Fibroblast of the aortic adventitia (primary cell): Measurements from ENCODE around the gene IL10. TPM values are rescaled to one million over a fixed set of nuclear protein-coding genes. Genes with fewer than 3 reads are reported as not detected.

Experiments
- DNase-seq: peaks from one replicate; pipeline ENCODE4 v3.0.0-alpha.2; 2010; ENCODE audit warnings: low read depth
- H3K4me3 ChIP-seq: 2 replicates; pipeline ENCODE4 v1.5.1; 2011; ENCODE audit warnings: low read depth, mild to moderate bottlenecking, control low read depth, low read length, moderate library complexity
- total RNA-seq: library from RNA; depleted of rRNA; stranded (reverse); fragments of >200 nt; gene quantifications from 2 replicates; pipeline ENCODE4 v1.2.3, GENCODE V29; 2012; ENCODE audit warnings: low replicate concordance
- TF ChIP-seq, protein P1 (sequence below): IDR thresholded peaks from 2 replicates; pipeline ENCODE4 v1.5.1; 2011; ENCODE audit warnings: mild to moderate bottlenecking, low read length, control low read depth, inconsistent platforms; ENCODE audit not compliant: insufficient read depth

The IL10 gene
- total RNA-seq, 1 donor: not detected

DNA sequence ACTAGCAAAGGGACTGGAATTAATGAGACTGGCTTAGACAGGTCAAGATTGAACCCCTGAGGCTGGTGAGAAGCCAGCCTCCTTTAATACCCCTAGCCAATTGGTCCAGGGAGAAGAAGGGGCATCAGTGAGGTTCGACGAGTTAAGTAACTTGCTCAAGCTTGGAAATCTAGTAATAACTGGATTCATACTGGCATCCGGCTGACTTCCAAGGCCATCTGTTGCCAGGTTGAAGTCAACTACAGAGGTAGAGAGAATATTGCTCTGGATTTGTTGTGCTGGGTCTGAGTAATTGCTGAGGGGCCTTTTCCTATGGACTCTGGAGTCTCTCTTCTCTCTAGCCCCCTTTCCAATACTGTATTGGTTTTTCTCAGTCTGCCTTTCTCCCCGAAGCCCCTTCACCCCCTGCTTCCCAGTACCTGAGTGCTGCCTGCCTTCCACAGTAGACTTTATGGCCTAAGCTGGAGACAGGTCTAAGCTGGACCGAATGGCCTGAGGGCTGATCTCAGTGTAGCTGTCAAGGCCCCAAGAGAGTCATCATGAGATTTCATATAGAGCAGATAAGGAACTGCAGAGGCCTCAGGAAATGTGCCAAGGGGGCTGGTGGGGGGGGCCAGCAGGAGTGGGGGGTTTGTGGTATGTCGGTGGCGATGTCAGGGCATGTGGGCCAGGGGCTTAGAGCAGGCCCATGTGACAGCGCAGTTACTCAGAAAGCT lies 44.2 kb downstream of the IL10 start:
- DNase-seq: no peak
- TF ChIP-seq, protein P1, sequence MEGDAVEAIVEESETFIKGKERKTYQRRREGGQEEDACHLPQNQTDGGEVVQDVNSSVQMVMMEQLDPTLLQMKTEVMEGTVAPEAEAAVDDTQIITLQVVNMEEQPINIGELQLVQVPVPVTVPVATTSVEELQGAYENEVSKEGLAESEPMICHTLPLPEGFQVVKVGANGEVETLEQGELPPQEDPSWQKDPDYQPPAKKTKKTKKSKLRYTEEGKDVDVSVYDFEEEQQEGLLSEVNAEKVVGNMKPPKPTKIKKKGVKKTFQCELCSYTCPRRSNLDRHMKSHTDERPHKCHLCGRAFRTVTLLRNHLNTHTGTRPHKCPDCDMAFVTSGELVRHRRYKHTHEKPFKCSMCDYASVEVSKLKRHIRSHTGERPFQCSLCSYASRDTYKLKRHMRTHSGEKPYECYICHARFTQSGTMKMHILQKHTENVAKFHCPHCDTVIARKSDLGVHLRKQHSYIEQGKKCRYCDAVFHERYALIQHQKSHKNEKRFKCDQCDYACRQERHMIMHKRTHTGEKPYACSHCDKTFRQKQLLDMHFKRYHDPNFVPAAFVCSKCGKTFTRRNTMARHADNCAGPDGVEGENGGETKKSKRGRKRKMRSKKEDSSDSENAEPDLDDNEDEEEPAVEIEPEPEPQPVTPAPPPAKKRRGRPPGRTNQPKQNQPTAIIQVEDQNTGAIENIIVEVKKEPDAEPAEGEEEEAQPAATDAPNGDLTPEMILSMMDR: no peak
- no peak overlapping the region for H3K4me3 ChIP-seq

DNA sequence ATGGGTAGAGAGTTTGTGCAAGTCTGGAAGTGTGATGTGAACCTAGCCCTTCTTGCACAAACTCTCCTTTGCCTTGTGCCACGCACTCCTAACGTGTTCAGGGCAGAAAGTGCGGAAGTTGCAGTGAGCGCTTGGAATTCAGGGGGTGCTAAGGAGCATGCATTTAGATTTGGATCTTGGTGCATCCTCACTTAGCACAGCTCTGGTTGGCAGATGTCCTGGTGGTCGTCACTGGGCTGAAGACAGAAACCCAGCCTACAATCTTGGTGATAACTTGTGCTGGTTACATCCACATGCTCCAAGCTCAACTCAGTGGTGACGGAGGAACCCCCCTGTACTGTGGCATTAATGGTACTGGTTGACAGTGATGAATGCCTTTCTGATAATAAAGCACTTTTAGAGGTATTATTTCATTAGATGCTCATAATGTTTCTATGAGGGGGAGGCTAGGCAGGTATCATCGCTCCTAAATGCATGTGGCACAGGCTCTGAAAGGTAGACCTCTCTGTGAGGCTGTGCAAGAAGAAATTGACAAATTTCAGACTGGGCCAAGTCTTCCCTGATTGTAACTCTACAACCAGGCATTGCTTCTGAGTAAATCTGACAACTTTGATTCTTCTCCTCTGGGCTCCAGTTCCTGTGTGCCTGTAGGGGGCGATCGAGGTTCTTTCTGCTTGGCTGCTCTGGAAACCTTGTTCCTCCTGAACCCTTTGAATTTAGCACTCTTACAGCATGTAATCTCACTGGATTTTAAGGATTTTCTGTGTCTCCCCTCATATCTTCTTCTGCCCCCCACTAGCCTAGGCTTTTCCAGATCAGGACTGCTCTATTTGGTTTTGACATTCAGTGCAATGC lies 47.0 kb downstream of the IL10 start:
- no peak overlapping the region for H3K4me3 ChIP-seq
- peak; percentile 54 for DNase-seq
- TF ChIP-seq, protein P1: peak; percentile 72

DNA sequence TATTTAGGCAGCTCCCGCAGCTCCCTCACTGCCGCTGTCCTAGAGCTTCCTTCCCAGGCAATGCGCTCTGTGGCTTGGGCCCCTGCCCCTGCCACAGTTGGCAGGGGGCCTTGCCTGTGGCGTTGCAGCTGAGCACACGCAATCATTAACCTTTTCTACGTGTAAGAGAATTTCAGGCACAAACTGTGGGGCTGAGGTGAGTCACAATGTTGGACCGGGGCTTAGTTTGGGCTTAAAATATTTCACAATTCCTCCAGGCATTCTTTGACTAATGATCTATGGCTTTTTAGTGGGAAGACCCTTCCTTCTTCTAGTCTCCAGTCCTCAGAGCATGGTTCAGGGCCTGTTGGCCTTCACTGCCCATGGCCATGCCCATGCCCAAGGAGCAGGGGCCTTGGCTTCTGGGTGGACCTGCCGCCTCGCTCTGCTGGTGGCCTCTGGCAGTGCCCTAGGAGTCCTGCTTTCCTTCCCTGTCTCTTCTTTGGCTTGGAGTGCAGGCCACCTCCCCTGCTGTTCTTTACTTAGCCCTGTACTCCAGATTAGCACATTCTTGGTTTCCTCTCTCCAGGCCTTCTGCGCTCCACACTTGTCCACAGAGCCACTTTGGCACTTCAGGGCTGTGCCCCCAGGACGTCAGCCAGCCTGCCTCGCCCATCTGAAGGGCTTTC lies 48.4 kb downstream of the IL10 start:
- H3K4me3 ChIP-seq: peak overlapping the region; percentile 13
- DNase-seq: peak; percentile 94
- TF ChIP-seq, protein P1: peak; percentile 11

DNA sequence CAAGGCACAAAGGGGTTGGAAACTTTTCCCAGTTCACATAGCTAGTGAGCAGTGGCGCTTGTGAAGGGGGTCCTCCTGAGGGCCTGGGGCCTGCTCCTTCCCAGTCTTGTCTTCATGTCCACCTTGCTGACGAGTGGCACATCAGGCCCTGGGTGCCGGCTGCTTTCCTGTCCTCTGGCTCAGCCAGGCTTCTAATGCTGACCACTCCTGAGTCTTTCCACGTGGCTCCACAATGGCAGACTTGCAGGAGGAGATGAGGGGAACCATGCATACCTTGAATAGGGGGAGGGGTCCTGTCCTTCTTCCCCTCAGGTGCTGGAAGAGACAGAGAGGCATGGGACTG lies 48.9 kb downstream of the IL10 start:
- DNase-seq: no peak
- TF ChIP-seq, protein P1: no peak
- H3K4me3 ChIP-seq: peak overlapping the region; percentile 13

DNA sequence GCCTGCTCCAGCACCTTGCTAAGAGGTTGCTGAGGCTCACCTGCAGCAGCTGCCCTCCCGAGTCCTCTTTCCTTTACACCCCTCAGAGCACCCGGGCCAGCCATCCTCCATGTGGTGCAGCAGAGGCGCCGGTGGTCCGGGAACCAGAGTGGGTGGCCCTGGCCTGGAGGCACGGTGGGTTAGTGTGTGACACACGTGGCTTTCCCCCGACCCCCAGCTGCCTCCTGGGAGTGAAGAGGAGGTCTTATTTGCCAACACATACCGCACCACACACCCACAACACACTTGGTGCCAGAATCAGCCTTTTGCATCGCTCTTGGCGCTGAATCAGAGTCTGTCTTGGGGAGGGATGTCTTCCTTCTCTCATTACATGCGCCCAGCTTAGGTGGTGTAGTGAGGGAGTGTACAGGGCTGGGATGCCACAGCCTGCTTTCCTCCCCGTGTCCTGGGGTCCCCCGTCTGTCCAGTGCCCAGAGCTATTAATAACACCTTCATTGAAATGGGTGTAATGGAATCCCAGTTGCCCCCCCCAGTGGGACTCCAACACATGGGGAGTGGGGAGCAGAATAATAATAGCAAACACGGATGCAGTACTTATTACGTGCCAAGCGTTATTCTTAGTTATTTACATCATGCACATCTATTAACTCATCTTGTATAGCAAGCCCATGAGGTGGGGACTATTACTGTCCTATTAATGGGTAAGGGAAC lies 49.4 kb downstream of the IL10 start:
- H3K4me3 ChIP-seq: no peak overlapping the region
- DNase-seq: peak; percentile 43
- TF ChIP-seq, protein P1: no peak

DNA sequence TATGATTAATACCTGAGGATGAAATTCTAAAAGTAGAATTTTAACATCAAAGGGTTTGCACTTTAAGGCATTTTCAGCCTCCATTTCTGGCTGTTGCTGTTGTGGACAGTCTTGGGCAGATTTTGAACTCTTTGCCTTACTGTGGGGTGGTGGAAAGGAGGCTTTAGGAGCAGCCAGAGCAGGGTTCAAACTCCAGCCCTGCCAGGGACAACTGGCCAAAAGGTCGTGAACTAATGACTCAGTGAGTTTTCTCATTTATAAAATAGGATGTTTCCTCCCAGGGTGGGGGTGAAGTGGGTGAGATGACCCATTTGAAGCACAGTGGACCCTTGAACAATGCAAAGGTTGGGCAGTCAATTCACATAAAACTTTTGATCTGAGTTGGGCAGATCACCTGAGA lies 50.8 kb downstream of the IL10 start:
- TF ChIP-seq, protein P1: no peak

More for the DNA sequence above, 50.8 kb downstream of the IL10 start:
- no peak overlapping the region for H3K4me3 ChIP-seq
- DNase-seq: no peak
